Measurements from ENCODE around the gene SNRPA.
A peak's percentile ranks its signal among the peaks of the same experiment; 100 is the strongest.

SNRPA gene

GRCh38 chr19:40705950-40706619 lies 44.9 kb upstream of the SNRPA start:
- no peak for TF ChIP-seq CTCF (IDR thresholded peaks at IDR 0.05; ENCODE audit: control insufficient read depth, insufficient read depth, low read depth, low read length, missing control alignments)
- DNase-seq (ENCODE audit: low read depth), result no peak
- no peak overlapping the region for H3K4me3 ChIP-seq (ENCODE audit: control insufficient read depth, low read depth, low read length)

- no peak for TF ChIP-seq CTCF (IDR thresholded peaks at IDR 0.05; ENCODE audit: control insufficient read depth, insufficient read depth, low read depth, low read length, missing control alignments)
- H3K4me3 ChIP-seq (ENCODE audit: control insufficient read depth, low read depth, low read length), result no peak overlapping the region
- no peak for DNase-seq (ENCODE audit: low read depth)
These were observed 43.4 kb upstream of the SNRPA start for GRCh38 chr19:40707615-40708014.

- H3K4me3 ChIP-seq (ENCODE audit: control insufficient read depth, low read depth, low read length), result no peak overlapping the region
- TF ChIP-seq CTCF (IDR thresholded peaks at IDR 0.05; ENCODE audit: control insufficient read depth, insufficient read depth, low read depth, low read length, missing control alignments), result no peak
- no peak for DNase-seq (ENCODE audit: low read depth)
These were observed 41.2 kb upstream of the SNRPA start for GRCh38 chr19:40709817-40710216.

GRCh38 chr19:40713939-40714338 lies 37.1 kb upstream of the SNRPA start:
- DNase-seq (ENCODE audit: low read depth), result no peak
- no peak for TF ChIP-seq CTCF (IDR thresholded peaks at IDR 0.05; ENCODE audit: control insufficient read depth, insufficient read depth, low read depth, low read length, missing control alignments)
- peak overlapping the region; percentile 64 for H3K4me3 ChIP-seq (ENCODE audit: control insufficient read depth, low read depth, low read length)

- no peak for TF ChIP-seq CTCF (IDR thresholded peaks at IDR 0.05; ENCODE audit: control insufficient read depth, insufficient read depth, low read depth, low read length, missing control alignments)
- peak overlapping the region; percentile 64 for H3K4me3 ChIP-seq (ENCODE audit: control insufficient read depth, low read depth, low read length)
- DNase-seq (ENCODE audit: low read depth), result peak; percentile 60
These were observed 36.3 kb upstream of the SNRPA start for GRCh38 chr19:40714441-40715299.

- H3K4me3 ChIP-seq (ENCODE audit: control insufficient read depth, low read depth, low read length), result peak overlapping the region; percentile 89
- DNase-seq (ENCODE audit: low read depth), result no peak
- TF ChIP-seq CTCF (IDR thresholded peaks at IDR 0.05; ENCODE audit: control insufficient read depth, insufficient read depth, low read depth, low read length, missing control alignments), result no peak
These were observed 34.9 kb upstream of the SNRPA start for GRCh38 chr19:40716031-40716481.
